GM20431 (cell line): ENCODE measurements around the gene TNS3.

Experiments used
- in situ Hi-C: fragments of 300-500 bp; cut with MseI, MboI; formaldehyde crosslinking; loops from one replicate; pipeline ENCODE4 v1.15.0; 2020; ENCODE audit warnings: low sequenced_read_pairs; ENCODE audit not compliant: unreplicated experiment

TNS3 gene

GRCh38 chr7:47529826-47530555 is 51.9 kb downstream of the TNS3 start:
- in situ Hi-C loops = no loop called here

DNA sequence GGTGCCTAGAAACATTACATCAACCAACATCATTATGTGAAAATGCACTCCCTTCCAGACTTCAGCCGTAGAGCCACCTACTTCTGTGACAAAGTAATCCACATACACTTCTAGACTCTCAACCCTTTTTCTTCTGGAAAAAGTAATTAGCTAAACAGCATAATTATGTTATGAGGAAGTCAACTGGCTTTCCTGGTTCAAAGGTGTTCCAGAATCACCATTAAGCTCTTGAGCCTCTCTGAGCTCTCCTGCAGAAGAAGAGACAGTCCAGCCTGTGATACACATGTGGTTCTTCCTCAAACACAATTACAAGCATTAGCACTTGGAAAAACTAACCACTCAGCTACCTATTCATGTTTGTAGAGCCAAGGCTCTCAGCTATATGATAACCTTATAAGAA is 52.5 kb downstream of the TNS3 start:
- in situ Hi-C loops = no loop called here

- in situ Hi-C loops = no loop called here
These were observed 53.4 kb downstream of the TNS3 start for GRCh38 chr7:47528471-47528870.

DNA sequence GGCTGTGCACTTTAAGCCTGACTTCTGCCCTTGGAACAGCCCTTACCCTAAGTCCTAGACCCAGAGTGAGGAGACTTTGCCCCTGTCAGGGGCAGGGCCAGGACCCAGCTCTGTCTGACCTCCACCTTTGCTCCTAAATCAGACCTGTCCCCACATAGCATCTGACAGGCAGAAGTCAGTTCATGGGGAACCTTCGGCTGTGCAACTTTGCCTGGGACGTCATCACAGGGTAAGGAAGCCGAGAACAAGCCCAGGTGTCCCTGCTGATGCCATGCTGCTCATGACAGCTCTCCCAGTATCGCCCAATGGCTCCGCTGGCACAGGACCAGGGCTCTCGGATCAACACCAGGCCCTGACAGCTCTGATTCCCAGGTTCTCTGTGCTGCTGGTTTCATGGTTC is 55.4 kb downstream of the TNS3 start:
- in situ Hi-C loops = no loop called here

GRCh38 chr7:47525066-47525623 is 56.8 kb downstream of the TNS3 start:
- in situ Hi-C loops = no loop called here

- in situ Hi-C loops = no loop called here
These were observed 58.5 kb downstream of the TNS3 start for GRCh38 chr7:47523401-47523800.

DNA sequence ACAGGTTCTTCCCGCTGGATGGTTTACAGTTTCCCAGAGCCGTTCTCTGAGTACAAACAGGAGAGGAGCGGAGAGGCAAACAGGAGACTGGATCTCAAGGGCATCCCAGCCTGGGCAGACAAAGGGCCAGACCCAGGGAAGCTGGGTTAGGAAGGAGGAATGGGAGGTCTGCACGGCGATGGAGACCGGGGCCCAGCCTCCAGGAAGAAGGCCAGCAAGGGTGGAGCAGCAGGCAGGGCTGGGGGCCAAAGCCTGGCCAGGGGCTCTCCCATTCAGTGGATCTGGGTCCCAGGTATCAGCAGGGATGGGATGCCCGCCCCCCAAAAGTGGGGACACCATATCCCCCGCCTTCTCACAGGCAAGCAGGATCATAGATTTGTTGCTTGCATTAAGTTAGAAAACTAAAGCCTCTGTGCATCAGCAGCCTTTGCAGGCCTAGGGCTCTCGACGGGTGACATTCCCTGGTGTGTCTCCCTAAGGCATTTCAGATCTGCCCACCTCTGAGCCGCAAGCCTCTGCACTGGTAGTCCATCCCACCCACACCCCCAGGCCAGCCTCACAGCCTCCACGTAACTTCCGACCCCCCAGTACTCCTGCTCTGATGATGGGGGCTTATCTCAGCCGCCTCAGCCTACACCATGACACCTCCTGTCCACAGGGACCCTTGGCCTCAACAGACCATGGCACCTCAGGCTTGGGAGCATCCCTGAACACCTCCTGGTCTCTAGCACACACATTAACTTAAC is 59.9 kb downstream of the TNS3 start:
- in situ Hi-C loops = no loop called here

- in situ Hi-C loops = no loop called here
These were observed 60.7 kb downstream of the TNS3 start for GRCh38 chr7:47521011-47521795.

DNA sequence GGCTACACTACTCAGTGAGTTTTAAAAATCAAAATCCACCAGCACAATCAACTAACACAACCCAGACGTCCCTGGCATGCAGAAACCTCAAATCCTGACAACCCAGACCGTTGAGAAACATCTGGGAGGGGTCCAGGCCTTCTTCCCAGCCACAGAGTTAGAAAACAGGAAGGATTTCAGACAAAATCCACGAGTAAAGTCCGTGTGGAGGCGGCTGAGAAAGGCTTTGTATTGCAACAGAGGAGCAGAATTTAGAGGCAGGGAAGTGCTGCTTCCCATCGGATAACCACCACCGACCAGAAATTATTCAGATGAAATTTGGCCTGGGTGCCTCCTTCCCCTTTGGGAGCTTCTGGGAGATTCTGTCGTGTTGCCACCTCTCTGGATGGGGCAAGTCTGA is 61.5 kb downstream of the TNS3 start:
- in situ Hi-C loops = no loop called here

- in situ Hi-C loops = no loop called here
These were observed 63.1 kb downstream of the TNS3 start for GRCh38 chr7:47518827-47519226.

- in situ Hi-C loops = no loop called here
These were observed 64.0 kb downstream of the TNS3 start for GRCh38 chr7:47517821-47518480.

- in situ Hi-C loops = no loop called here
These were observed 64.8 kb downstream of the TNS3 start for GRCh38 chr7:47516985-47517600.

- in situ Hi-C loops = no loop called here
These were observed 65.5 kb downstream of the TNS3 start for GRCh38 chr7:47516386-47516785.

GRCh38 chr7:47515305-47515834 is 66.5 kb downstream of the TNS3 start:
- in situ Hi-C loops = no loop called here

GRCh38 chr7:47514818-47515217 is 67.1 kb downstream of the TNS3 start:
- in situ Hi-C loops = no loop called here

GRCh38 chr7:47514367-47514766 is 67.5 kb downstream of the TNS3 start:
- in situ Hi-C loops = no loop called here

GRCh38 chr7:47513741-47514241 is 68.1 kb downstream of the TNS3 start:
- in situ Hi-C loops = no loop called here

GRCh38 chr7:47512481-47513176 is 69.3 kb downstream of the TNS3 start:
- in situ Hi-C loops = no loop called here
